ENCODE data around the gene KANSL1. TPM values are rescaled to one million over a fixed set of nuclear protein-coding genes. Genes with fewer than 3 reads are reported as not detected.
A peak's percentile ranks its signal among the peaks of the same experiment; 100 is the strongest.

The KANSL1 gene
- total RNA-seq, 1 donor from 2014 or later: 191 TPM

DNA sequence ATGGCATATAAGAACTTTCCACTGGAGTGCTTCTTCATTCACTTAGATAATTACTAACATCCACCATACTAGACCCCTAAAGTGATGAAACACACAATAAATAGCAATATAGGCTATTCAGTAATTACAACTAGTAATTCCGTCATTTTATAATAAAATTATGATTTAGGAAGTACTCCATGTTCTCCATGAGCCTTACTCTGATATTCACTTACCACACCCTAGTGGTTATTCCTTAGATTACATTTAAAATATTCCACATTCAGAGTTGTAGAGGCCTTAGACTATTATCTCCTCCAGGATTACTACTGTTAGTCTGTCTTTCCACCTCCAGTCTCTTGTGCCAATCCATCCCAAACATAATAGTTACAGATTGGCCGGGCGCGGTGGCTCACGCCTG is 131.8 kb downstream of the KANSL1 start:
- H3K9me3 Mint-ChIP-seq (ENCODE audit: unreplicated experiment): peaks cover 1% of the 10 kb centered on the region
- H3K27me3 Mint-ChIP-seq (ENCODE audit: unreplicated experiment): no peaks in the 10 kb centered on the region
- no peaks in the 10 kb centered on the region for H3K36me3 Mint-ChIP-seq (ENCODE audit: unreplicated experiment)
- no peak overlapping the region for H3K4me3 Mint-ChIP-seq (ENCODE audit: unreplicated experiment)
- H3K27ac Mint-ChIP-seq (ENCODE audit: unreplicated experiment): no peak overlapping the region
- no peak for DNase-seq
- H3K4me1 Mint-ChIP-seq (ENCODE audit: low read depth, unreplicated experiment): peaks cover 2% of the 10 kb centered on the region
- TF ChIP-seq, protein P1, sequence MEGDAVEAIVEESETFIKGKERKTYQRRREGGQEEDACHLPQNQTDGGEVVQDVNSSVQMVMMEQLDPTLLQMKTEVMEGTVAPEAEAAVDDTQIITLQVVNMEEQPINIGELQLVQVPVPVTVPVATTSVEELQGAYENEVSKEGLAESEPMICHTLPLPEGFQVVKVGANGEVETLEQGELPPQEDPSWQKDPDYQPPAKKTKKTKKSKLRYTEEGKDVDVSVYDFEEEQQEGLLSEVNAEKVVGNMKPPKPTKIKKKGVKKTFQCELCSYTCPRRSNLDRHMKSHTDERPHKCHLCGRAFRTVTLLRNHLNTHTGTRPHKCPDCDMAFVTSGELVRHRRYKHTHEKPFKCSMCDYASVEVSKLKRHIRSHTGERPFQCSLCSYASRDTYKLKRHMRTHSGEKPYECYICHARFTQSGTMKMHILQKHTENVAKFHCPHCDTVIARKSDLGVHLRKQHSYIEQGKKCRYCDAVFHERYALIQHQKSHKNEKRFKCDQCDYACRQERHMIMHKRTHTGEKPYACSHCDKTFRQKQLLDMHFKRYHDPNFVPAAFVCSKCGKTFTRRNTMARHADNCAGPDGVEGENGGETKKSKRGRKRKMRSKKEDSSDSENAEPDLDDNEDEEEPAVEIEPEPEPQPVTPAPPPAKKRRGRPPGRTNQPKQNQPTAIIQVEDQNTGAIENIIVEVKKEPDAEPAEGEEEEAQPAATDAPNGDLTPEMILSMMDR (IDR thresholded peaks at IDR 0.05; ENCODE audit: partially characterized antibody, unreplicated experiment): peak; percentile 67

DNA sequence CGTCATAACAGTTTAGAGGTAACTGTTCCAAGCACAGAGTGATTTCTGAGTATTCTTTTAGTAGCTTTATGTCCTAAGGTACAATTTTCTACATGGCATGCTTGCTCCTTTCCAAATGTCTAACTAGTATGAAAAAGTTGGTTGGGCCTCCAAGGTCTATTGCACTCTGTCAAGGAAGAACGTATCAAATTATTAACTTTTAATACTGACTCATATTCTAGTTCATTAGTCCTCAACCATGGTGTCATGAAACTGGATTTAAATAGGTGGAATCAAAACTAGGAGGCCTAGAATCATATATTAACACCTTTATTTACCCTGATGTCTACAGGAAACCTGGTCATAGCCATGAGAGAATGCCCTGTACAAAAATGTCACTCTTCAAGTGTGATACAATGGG is 132.8 kb downstream of the KANSL1 start:
- Mint-ChIP-seq H3K27me3 (ENCODE audit: unreplicated experiment) (no peaks in the 10 kb centered on the region), H3K4me3 (ENCODE audit: unreplicated experiment) (no peak overlapping the region)
- DNase-seq: no peak

DNA sequence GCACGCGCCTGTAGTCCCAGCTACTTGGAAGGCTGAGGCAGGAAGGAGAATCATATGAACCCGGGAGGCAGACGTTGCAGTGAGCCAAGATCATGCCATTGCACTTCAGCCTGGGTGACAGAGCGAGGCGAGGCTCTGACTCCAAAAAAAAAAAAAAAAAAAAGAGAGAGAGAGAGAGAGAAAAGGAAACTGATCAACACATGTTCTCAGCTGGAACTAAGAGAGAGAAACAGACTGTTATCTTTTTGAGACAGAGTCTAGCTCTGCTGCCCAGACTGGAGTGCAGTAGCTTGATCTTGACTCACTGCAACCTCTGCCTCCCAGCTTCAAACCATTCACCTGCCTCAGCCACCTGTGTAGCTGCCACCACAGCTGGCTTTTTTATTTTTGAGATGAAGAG is 133.7 kb downstream of the KANSL1 start:
- no peak for DNase-seq
- Mint-ChIP-seq H3K27me3 (ENCODE audit: unreplicated experiment) (no peaks in the 10 kb centered on the region), H3K4me3 (ENCODE audit: unreplicated experiment) (no peak overlapping the region), H3K9me3 (ENCODE audit: unreplicated experiment) (peaks cover 3% of the 10 kb centered on the region), H3K27ac (ENCODE audit: unreplicated experiment) (peak overlapping the region; percentile 22), H3K4me1 (ENCODE audit: low read depth, unreplicated experiment) (peaks cover 2% of the 10 kb centered on the region), H3K36me3 (ENCODE audit: unreplicated experiment) (peaks cover under 1% of the 10 kb centered on the region)
- TF ChIP-seq, protein P1 (IDR thresholded peaks at IDR 0.05; ENCODE audit: partially characterized antibody, unreplicated experiment): no peak

More for the DNA sequence above, 132.8 kb downstream of the KANSL1 start:
- no peaks in the 10 kb centered on the region for H3K36me3 Mint-ChIP-seq (ENCODE audit: unreplicated experiment)
- TF ChIP-seq, protein P1 (IDR thresholded peaks at IDR 0.05; ENCODE audit: partially characterized antibody, unreplicated experiment): no peak
- H3K9me3 Mint-ChIP-seq (ENCODE audit: unreplicated experiment): peaks cover 1% of the 10 kb centered on the region
- peaks cover 2% of the 10 kb centered on the region for H3K4me1 Mint-ChIP-seq (ENCODE audit: low read depth, unreplicated experiment)
- no peak overlapping the region for H3K27ac Mint-ChIP-seq (ENCODE audit: unreplicated experiment)

DNA sequence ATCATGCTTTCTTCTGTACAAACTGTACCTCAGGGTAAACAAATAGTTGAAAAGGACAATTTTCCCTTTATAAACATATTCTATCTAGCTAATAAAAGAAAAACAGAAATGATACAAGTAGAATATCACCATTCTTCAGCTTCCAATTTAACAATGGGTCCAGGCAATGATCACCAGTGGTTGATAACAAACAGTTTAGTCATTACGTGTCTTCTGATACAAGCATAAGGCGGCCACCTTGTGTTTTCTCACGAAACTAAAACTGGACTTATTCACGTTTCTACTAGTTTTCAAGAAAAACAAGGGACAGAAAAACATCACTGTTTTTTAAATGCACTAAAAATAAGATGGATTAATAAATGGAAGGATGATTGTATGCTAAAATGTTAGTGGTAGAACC is 135.9 kb downstream of the KANSL1 start:
- Mint-ChIP-seq H3K27me3 (ENCODE audit: unreplicated experiment) (peaks cover 1% of the 10 kb centered on the region), H3K36me3 (ENCODE audit: unreplicated experiment) (peaks cover 4% of the 10 kb centered on the region), H3K4me1 (ENCODE audit: low read depth, unreplicated experiment) (peaks cover 2% of the 10 kb centered on the region), H3K9me3 (ENCODE audit: unreplicated experiment) (peaks cover 3% of the 10 kb centered on the region), H3K4me3 (ENCODE audit: unreplicated experiment) (no peak overlapping the region), H3K27ac (ENCODE audit: unreplicated experiment) (no peak overlapping the region)
- TF ChIP-seq, protein P1 (IDR thresholded peaks at IDR 0.05; ENCODE audit: partially characterized antibody, unreplicated experiment): no peak
- no peak for DNase-seq

DNA sequence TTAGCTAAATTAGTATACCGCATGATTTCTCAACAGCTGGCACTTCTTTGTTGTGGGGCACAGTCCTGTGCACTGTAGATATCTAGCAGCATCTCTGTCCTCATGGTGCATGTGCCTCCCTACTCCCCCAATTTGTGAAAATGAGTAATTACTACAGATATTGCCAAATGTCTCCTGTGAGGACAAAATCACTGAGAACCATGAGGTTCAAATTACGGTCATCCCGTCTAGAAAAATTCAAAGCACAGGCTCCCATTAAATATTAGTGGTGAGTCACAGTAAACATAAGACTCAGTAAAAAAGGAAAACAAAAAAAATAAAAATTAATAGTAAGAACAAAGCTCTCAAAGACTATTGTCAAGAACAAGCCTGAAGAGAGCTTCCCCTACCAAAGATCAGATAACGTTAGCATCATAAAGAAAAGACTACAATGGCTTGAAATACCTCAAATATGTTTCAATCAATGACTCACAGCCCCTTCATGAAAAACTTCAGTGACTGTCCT is 136.4 kb downstream of the KANSL1 start:
- H3K36me3 Mint-ChIP-seq (ENCODE audit: unreplicated experiment): peaks cover 4% of the 10 kb centered on the region

More for the DNA sequence above, 136.4 kb downstream of the KANSL1 start:
- TF ChIP-seq, protein P1 (IDR thresholded peaks at IDR 0.05; ENCODE audit: partially characterized antibody, unreplicated experiment): no peak
- H3K27me3 Mint-ChIP-seq (ENCODE audit: unreplicated experiment): peaks cover 1% of the 10 kb centered on the region
- peaks cover 2% of the 10 kb centered on the region for H3K4me1 Mint-ChIP-seq (ENCODE audit: low read depth, unreplicated experiment)
- H3K4me3 Mint-ChIP-seq (ENCODE audit: unreplicated experiment): no peak overlapping the region
- H3K27ac Mint-ChIP-seq (ENCODE audit: unreplicated experiment): no peak overlapping the region
- DNase-seq: no peak
- peaks cover 3% of the 10 kb centered on the region for H3K9me3 Mint-ChIP-seq (ENCODE audit: unreplicated experiment)
